ENCODE results near the gene KCNQ4.

The KCNQ4 gene

DNA sequence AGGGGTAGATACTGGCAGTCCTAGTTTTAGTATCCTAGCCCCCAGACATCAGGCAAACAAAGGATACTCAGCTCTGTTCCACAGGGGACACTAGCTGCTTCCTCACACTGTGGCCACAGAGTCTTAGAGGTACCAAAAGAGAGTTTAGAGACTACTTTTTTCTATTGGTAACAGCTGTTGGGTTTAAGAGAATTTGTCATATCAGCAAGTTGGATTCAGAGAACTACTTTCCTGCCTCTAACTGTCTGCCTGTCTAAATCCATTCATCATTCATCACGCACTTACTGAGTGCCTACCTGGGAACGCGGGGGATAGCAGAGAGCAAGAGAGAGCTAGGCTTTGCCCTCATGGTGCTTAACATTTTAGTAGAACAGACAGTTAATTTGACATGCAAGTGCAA lies 27.1 kb upstream of the KCNQ4 start:
- H3K9me3 ChIP-seq (ENCODE audit: control insufficient read depth, insufficient read depth, low read length), result no peaks in the 10 kb centered on the region
- H3K27me3 ChIP-seq (ENCODE audit: control insufficient read depth, low read length), result no peaks in the 10 kb centered on the region
- H4K20me1 ChIP-seq (ENCODE audit: control insufficient read depth, insufficient read depth, low read depth, low read length), result no peaks in the 10 kb centered on the region
- H3K4me3 ChIP-seq (ENCODE audit: low read length), result no peak overlapping the region
- H3K36me3 ChIP-seq (ENCODE audit: control insufficient read depth, low read length), result peaks cover 82% of the 10 kb centered on the region
- no peaks in the 10 kb centered on the region for H3K9me2 ChIP-seq (replicated peaks; ENCODE audit: control insufficient read depth, low read length)
- H3K79me2 ChIP-seq (ENCODE audit: control insufficient read depth, low read length), result no peaks in the 10 kb centered on the region
- H3K4me2 ChIP-seq (ENCODE audit: low read length), result no peak overlapping the region
- no peak for TF ChIP-seq EZH2phosphoT487 (IDR thresholded peaks at IDR 0.05; ENCODE audit: borderline replicate concordance, low read length)
- TF ChIP-seq, protein P1, sequence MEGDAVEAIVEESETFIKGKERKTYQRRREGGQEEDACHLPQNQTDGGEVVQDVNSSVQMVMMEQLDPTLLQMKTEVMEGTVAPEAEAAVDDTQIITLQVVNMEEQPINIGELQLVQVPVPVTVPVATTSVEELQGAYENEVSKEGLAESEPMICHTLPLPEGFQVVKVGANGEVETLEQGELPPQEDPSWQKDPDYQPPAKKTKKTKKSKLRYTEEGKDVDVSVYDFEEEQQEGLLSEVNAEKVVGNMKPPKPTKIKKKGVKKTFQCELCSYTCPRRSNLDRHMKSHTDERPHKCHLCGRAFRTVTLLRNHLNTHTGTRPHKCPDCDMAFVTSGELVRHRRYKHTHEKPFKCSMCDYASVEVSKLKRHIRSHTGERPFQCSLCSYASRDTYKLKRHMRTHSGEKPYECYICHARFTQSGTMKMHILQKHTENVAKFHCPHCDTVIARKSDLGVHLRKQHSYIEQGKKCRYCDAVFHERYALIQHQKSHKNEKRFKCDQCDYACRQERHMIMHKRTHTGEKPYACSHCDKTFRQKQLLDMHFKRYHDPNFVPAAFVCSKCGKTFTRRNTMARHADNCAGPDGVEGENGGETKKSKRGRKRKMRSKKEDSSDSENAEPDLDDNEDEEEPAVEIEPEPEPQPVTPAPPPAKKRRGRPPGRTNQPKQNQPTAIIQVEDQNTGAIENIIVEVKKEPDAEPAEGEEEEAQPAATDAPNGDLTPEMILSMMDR (IDR thresholded peaks at IDR 0.05; ENCODE audit: low read depth, low read length, poor library complexity, severe bottlenecking), result no peak
- 0 out of 2 replicates have a peak, but pooled peaks cover 8% of the 10 kb centered on the region for H3K4me1 ChIP-seq (ENCODE audit: control insufficient read depth, low read length)
- H3K27ac ChIP-seq (ENCODE audit: low read depth, low read length), result no peak overlapping the region
- H3F3A ChIP-seq (ENCODE audit: control insufficient read depth, insufficient read depth), result no peaks in the 10 kb centered on the region

DNA sequence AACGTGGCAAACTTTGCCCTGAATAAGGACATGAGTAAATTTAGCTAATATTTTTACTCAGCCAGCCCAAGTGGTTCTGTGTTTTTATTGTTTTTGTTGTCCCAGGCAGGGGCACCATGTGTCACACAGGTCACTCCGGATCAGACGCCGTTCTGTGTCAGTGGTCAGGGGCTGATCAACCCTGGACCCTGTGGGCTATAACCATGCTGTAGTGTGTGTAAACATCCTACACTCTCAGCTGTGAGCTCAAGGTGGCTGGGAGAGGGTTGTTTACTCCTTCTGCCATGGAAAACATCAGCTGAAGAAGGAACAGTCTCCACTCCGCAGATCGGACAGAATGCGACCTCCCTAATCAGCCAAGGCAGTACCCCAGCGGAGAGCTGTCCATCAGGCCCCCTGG lies 26.5 kb upstream of the KCNQ4 start:
- Histone ChIP-seq H3K9me3 (ENCODE audit: control insufficient read depth, insufficient read depth, low read length) (no peaks in the 10 kb centered on the region), H3K4me1 (ENCODE audit: control insufficient read depth, low read length) (0 out of 2 replicates have a peak, but pooled peaks cover 9% of the 10 kb centered on the region), H3K36me3 (ENCODE audit: control insufficient read depth, low read length) (peaks cover 86% of the 10 kb centered on the region), H3K9me2 (replicated peaks; ENCODE audit: control insufficient read depth, low read length) (no peaks in the 10 kb centered on the region), H3K4me3 (ENCODE audit: low read length) (no peak overlapping the region), H3K4me2 (ENCODE audit: low read length) (no peak overlapping the region), H3K27ac (ENCODE audit: low read depth, low read length) (no peak overlapping the region), H3K79me2 (ENCODE audit: control insufficient read depth, low read length) (no peaks in the 10 kb centered on the region), H3K27me3 (ENCODE audit: control insufficient read depth, low read length) (no peaks in the 10 kb centered on the region), H4K20me1 (ENCODE audit: control insufficient read depth, insufficient read depth, low read depth, low read length) (no peaks in the 10 kb centered on the region), H3F3A (ENCODE audit: control insufficient read depth, insufficient read depth) (no peaks in the 10 kb centered on the region)
- TF ChIP-seq, protein P1 (IDR thresholded peaks at IDR 0.05; ENCODE audit: low read depth, low read length, poor library complexity, severe bottlenecking), result no peak
- no peak for TF ChIP-seq EZH2phosphoT487 (IDR thresholded peaks at IDR 0.05; ENCODE audit: borderline replicate concordance, low read length)

DNA sequence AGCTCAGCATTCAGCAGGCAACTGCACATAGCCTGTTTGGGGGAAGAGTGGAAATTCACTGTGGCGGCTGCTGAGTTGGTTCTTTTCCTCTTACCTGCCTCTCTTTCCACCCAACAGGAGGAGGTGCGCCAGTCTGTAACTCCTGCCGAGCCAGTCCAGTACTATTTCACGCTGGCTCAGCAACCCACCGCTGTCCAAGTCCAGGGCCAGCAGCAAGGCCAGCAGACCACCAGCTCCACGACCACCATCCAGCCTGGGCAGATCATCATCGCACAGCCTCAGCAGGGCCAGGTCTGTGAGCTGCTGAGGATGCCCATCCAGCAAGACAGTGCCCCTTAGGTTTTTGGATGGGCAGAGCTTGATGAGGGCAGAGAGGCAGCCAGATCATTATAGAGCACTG lies 25.6 kb upstream of the KCNQ4 start:
- no peaks in the 10 kb centered on the region for H3K9me2 ChIP-seq (replicated peaks; ENCODE audit: control insufficient read depth, low read length)
- no peaks in the 10 kb centered on the region for H3F3A ChIP-seq (ENCODE audit: control insufficient read depth, insufficient read depth)
- H3K27ac ChIP-seq (ENCODE audit: low read depth, low read length), result no peak overlapping the region
- no peaks in the 10 kb centered on the region for H3K27me3 ChIP-seq (ENCODE audit: control insufficient read depth, low read length)
- TF ChIP-seq, protein P1 (IDR thresholded peaks at IDR 0.05; ENCODE audit: low read depth, low read length, poor library complexity, severe bottlenecking), result no peak
- TF ChIP-seq EZH2phosphoT487 (IDR thresholded peaks at IDR 0.05; ENCODE audit: borderline replicate concordance, low read length), result no peak
- H3K9me3 ChIP-seq (ENCODE audit: control insufficient read depth, insufficient read depth, low read length), result no peaks in the 10 kb centered on the region
- H3K79me2 ChIP-seq (ENCODE audit: control insufficient read depth, low read length), result no peaks in the 10 kb centered on the region
- H4K20me1 ChIP-seq (ENCODE audit: control insufficient read depth, insufficient read depth, low read depth, low read length), result no peaks in the 10 kb centered on the region
- H3K36me3 ChIP-seq (ENCODE audit: control insufficient read depth, low read length), result peaks cover 88% of the 10 kb centered on the region
- H3K4me2 ChIP-seq (ENCODE audit: low read length), result no peak overlapping the region
- no peak overlapping the region for H3K4me3 ChIP-seq (ENCODE audit: low read length)
- H3K4me1 ChIP-seq (ENCODE audit: control insufficient read depth, low read length), result peaks cover 15% of the 10 kb centered on the region

All from DOHH2 (cell line).